Spinal cord (tissue), 10 donors: ENCODE data around the gene TBC1D4. TPM values are rescaled to one million over a fixed set of nuclear protein-coding genes. Genes with fewer than 3 reads are reported as not detected.

Source experiments
- DNase-seq, 6 donors: peaks; one replicate each; pipeline versions ENCODE4 v3.0.0 to v3.0.0-alpha.2; 2013 to 2015; ENCODE audit warnings: low spot score in 6 of 6, low read depth in 4 of 6
- H3K27ac ChIP-seq: one replicate; pipeline ENCODE4 v1.5.1; 2013; ENCODE audit warnings: low read depth, low read length, control low read depth
- H3K27me3 ChIP-seq: one replicate; pipeline ENCODE4 v1.6.1; 2013; ENCODE audit warnings: low read length; ENCODE audit not compliant: control insufficient read depth, insufficient read depth
- H3K36me3 ChIP-seq: one replicate; pipeline ENCODE4 v1.6.1; 2013; ENCODE audit warnings: low read length; ENCODE audit not compliant: control insufficient read depth, insufficient read depth
- H3K4me1 ChIP-seq: one replicate; pipeline ENCODE4 v1.6.1; 2013; ENCODE audit warnings: low read length; ENCODE audit not compliant: control insufficient read depth, insufficient read depth
- H3K4me3 ChIP-seq: one replicate; pipeline ENCODE4 v1.5.1; 2013; ENCODE audit warnings: low read depth, low read length, control low read depth
- H3K9me3 ChIP-seq: one replicate; pipeline ENCODE4 v1.6.1; 2013; ENCODE audit warnings: low read length; ENCODE audit not compliant: control insufficient read depth, insufficient read depth
- WGBS: methylation state at CpG from one replicate; pipeline ENCODE4 v1.1.5; 2013; ENCODE audit warnings: missing lambda C conversion rate; ENCODE audit not compliant: insufficient coverage; 5-methylcytosine and 5-hydroxymethylcytosine counted together
- polyA plus RNA-seq, 2 donors: library from polyadenylated mRNA; unstranded; fragments of 120-200 nt; gene quantifications; one replicate each; pipeline ENCODE4 v1.2.1, GENCODE V29; 2013; ENCODE audit not compliant: insufficient read length in 2 of 2
- total RNA-seq, 2 donors: library from RNA; depleted of rRNA in 1 of 2; stranded (reverse); fragments of 120-200 nt in 1 of 2; fragments of >200 nt in 1 of 2; gene quantifications; one replicate each; pipeline versions ENCODE4 v1.2.3 to v1.2.4, GENCODE V29; 2013 to 2014
- donor health status: healthy.

Gene TBC1D4
- total and polyA plus RNA-seq, 4 donors = 11.1 to 19.2 (median 13.1) TPM

- Histone ChIP-seq H3K4me1 (no peaks in the 10 kb centered on the region), H3K27me3 (no peaks in the 10 kb centered on the region), H3K27ac (no peak overlapping the region), H3K4me3 (no peak overlapping the region), H3K9me3 (peaks cover 1% of the 10 kb centered on the region), H3K36me3 (no peaks in the 10 kb centered on the region)
- DNase-seq = no peak
- 94% methylated on average over 6 of the region's 6 CpGs for WGBS
Measured at GRCh38 chr13:75508002-75508548, 26.1 kb upstream of the TBC1D4 start.

DNA sequence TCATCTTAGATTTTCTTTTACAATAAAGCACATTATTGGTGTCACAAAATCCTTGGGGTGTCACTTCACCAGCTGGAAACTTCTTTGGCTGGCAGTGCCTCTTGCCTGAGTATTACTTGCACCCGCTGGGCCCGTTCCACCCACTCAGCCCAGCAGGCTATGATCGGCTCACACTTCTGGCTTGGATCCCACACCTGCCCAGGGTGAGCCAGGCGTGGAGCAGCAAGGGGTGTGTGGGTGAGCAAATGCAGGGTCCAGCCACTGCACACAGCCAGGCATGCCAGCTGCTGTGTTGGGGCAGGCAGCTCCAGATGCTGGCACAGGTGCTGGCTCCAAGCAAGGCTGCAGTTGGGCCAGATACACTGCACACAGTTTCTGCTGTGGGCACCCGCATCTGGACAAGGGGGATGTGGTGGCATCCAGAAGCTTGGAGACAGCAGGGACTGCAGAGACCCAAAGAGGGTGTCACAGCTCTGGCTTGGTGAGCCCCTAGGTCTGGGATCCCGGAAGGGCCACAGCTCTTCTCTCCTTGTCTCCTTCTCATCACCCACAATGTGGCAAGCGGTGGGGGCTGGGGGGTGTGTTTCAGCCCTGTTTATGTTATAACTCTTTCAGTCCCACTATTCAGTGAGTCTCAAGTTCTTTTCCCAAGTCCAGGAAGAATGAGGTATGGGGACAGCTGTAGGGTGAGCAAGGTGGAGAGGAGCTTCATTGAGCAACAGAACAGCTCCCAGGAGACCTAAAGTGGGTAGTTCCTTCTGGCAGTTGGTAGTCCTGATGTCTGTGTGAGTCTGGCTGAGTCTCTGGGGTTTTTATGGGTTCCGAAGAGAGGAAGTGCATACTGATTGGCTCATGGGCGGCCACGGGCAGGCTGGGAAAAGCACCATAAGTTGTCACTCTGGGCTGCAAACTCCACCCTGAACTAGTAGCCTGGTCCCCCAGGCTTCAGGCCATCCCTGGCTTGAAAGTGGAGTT lies 25.3 kb upstream of the TBC1D4 start:
- DNase-seq = no peak
- H3K36me3 ChIP-seq = no peaks in the 10 kb centered on the region
- H3K4me3 ChIP-seq = no peak overlapping the region
- peaks cover 1% of the 10 kb centered on the region for H3K9me3 ChIP-seq
- H3K27ac ChIP-seq = no peak overlapping the region
- H3K4me1 ChIP-seq = no peaks in the 10 kb centered on the region
- 91% methylated on average over 8 of the region's 10 CpGs for whole genome bisulfite sequencing
- H3K27me3 ChIP-seq = no peaks in the 10 kb centered on the region

DNA sequence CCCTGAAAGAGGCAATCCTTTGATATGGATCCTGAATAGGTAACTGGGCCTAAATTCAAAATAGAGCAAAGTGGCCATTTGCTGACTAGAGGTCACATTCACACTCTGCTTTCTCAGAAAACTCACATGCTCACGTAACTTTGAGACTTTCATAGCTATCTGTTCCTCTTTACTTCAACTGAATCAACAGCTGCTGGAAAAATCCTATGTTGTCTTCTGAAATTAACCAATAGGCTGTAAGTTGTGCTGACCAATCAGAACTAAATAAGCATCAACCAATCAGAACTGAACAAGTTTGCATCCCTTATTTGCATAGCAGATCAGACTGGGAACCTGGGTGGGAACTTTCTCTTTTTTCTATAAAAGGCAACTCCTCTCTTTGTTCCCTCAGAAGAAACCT lies 24.0 kb upstream of the TBC1D4 start:
- 88% methylated on average over 1 of the region's 1 CpG for WGBS
- Histone ChIP-seq H3K27me3 (no peaks in the 10 kb centered on the region), H3K9me3 (peaks cover 1% of the 10 kb centered on the region), H3K4me1 (no peaks in the 10 kb centered on the region), H3K36me3 (no peaks in the 10 kb centered on the region), H3K27ac (no peak overlapping the region), H3K4me3 (no peak overlapping the region)
- no peak for DNase-seq

GRCh38 chr13:75505327-75505726 lies 23.4 kb upstream of the TBC1D4 start:
- Histone ChIP-seq H3K9me3 (peaks cover 1% of the 10 kb centered on the region), H3K36me3 (no peaks in the 10 kb centered on the region), H3K4me1 (no peaks in the 10 kb centered on the region), H3K27ac (no peak overlapping the region), H3K4me3 (no peak overlapping the region), H3K27me3 (no peaks in the 10 kb centered on the region)
- no peak for DNase-seq
- 50% methylated on average over 1 of the region's 3 CpGs for WGBS

DNA sequence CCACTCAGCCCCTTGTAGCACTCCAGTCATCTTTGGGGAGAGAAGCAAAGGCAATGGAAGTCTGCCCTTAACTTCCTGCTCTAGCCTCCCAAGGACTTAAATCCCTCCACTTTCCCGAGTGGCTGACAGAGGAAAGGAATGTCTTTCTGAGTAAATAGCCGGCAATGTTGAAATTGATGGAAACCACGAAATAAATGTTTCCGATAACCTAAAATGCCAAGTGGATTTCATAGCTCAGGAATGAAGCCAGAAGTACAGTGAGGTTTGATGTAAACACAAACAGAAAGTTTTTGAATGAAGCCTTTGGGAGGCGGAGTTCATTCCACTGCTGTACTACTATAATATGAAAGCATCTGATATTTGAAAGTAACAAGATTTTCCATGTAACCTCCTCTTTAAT lies 14.0 kb upstream of the TBC1D4 start:
- Histone ChIP-seq H3K27me3 (no peaks in the 10 kb centered on the region), H3K9me3 (no peaks in the 10 kb centered on the region), H3K36me3 (no peaks in the 10 kb centered on the region), H3K4me3 (no peak overlapping the region), H3K27ac (no peak overlapping the region), H3K4me1 (no peaks in the 10 kb centered on the region)
- 100% methylated on average over 3 of the region's 5 CpGs for WGBS
- DNase-seq = no peak

DNA sequence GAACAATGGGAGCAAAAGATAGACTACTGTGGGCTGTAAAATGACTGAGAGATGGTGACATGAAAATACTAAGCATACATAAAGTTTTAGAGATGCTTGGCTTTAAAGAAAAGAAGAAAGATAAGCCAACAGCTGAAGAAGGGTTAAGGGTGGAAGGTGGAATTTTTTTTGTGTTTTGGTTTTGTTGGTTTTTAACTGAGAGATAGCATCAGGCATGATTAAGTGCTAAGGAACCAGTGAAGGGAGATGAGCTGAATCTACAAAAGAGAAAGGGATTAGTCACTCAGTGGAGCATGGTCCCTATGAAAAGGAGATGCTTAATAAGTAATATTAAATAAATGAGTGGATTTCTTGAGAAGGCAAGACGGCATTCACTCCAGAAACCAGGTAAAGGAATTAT lies 12.5 kb upstream of the TBC1D4 start:
- 89% methylated on average over 1 of the region's 1 CpG for WGBS
- Histone ChIP-seq H3K4me1 (peaks cover under 1% of the 10 kb centered on the region), H3K9me3 (no peaks in the 10 kb centered on the region), H3K36me3 (no peaks in the 10 kb centered on the region), H3K4me3 (no peak overlapping the region), H3K27ac (no peak overlapping the region), H3K27me3 (no peaks in the 10 kb centered on the region)
- no peak for DNase-seq

- Histone ChIP-seq H3K9me3 (no peaks in the 10 kb centered on the region), H3K4me3 (no peak overlapping the region), H3K27ac (no peak overlapping the region), H3K36me3 (no peaks in the 10 kb centered on the region), H3K4me1 (peaks cover 4% of the 10 kb centered on the region), H3K27me3 (no peaks in the 10 kb centered on the region)
- DNase-seq = no peak
Measured at GRCh38 chr13:75493156-75493555, 11.2 kb upstream of the TBC1D4 start.

- no peak overlapping the region for H3K27ac ChIP-seq
- H3K4me3 ChIP-seq = no peak overlapping the region
- WGBS = 95% methylated on average over 3 of the region's 5 CpGs
- H3K4me1 ChIP-seq = peaks cover 4% of the 10 kb centered on the region
- no peaks in the 10 kb centered on the region for H3K9me3 ChIP-seq
- no peaks in the 10 kb centered on the region for H3K27me3 ChIP-seq
- H3K36me3 ChIP-seq = no peaks in the 10 kb centered on the region
- no peak for DNase-seq
Measured at GRCh38 chr13:75492389-75492788, 10.4 kb upstream of the TBC1D4 start.

DNA sequence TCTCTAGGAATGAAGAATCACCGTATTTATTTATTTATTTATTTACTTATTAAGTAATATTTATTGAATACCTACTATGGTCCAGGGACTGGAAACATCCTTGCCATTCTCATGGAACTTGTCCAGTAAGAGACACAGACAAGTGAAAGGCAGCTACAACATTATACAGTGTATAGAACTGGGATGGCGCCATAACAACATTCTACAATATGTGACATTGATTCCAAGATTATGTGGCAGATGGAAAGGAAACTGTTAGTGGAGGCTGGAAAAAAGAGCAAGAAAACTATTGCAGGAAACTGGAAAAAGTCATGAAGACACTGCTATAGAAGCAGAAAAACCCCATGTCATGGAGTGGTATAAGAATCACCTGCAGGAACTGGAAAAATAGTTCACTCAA lies 9.4 kb upstream of the TBC1D4 start:
- Histone ChIP-seq H3K4me3 (no peak overlapping the region), H3K9me3 (no peaks in the 10 kb centered on the region), H3K27me3 (peaks cover under 1% of the 10 kb centered on the region), H3K36me3 (no peaks in the 10 kb centered on the region), H3K27ac (no peak overlapping the region), H3K4me1 (peaks cover 4% of the 10 kb centered on the region)
- peak in 1 of 6 donors; percentile 65 for DNase-seq
- WGBS = no CpG with 5 or more reads among the region's 2 CpGs
